H1 (cell line): ENCODE data around the gene ASB11. TPM values are rescaled to one million over a fixed set of nuclear protein-coding genes. Genes with fewer than 3 reads are reported as not detected.

Experiments
- CTCF ChIA-PET: fragments of 300-600 bp; sonication (Branson Sonifier 250); formaldehyde crosslinking; loops from one replicate; lab custom pipeline; 2021; ENCODE audit not compliant: partially characterized antibody; lab: Charles Lee
- POLR2A ChIA-PET: fragments of 300-600 bp; sonication (Branson Sonifier 250); formaldehyde crosslinking; loops from one replicate; lab custom pipeline; 2021; ENCODE audit warnings: inconsistent platforms; ENCODE audit not compliant: partially characterized antibody; lab: Charles Lee
- DNase-seq, 2 experiments: peaks; one replicate each; pipeline versions ENCODE4 v3.0.0 to v3.0.0-alpha.2; 2010 to 2022; ENCODE audit warnings: low spot score in 2 of 2, low read depth in 1 of 2, mixed read lengths in 1 of 2
- FAIRE-seq: peaks from 2 replicates; lab custom pipeline; 2011; peaks lifted over from hg19 to GRCh38; lab: Jason Lieb, UNC
- H2AFZ ChIP-seq: 2 replicates; pipeline ENCODE4 v1.8.1; 2012; ENCODE audit warnings: low read length, inconsistent platforms
- H2AK5ac ChIP-seq: 2 replicates; pipeline ENCODE4 v1.6.1; 2013; ENCODE audit warnings: low read depth, low read length
- H2BK120ac ChIP-seq: replicated peaks from 2 replicates; pipeline ENCODE3; 2013; ENCODE audit warnings: low read depth, low read length, inconsistent platforms
- H2BK12ac ChIP-seq: 2 replicates; pipeline ENCODE4 v1.6.1; 2013; ENCODE audit warnings: low read depth, low read length
- H2BK15ac ChIP-seq: 2 replicates; pipeline ENCODE4 v1.6.1; 2013; ENCODE audit warnings: low read length
- H2BK20ac ChIP-seq: 2 replicates; pipeline ENCODE4 v1.6.1; 2013; ENCODE audit warnings: low read length
- H2BK5ac ChIP-seq: 2 replicates; pipeline ENCODE4 v1.6.1; 2013; ENCODE audit warnings: low read depth, low read length
- H3K14ac ChIP-seq: 2 replicates; pipeline ENCODE4 v1.6.1; 2013; ENCODE audit warnings: inconsistent platforms; ENCODE audit not compliant: insufficient read length
- H3K18ac ChIP-seq: 2 replicates; pipeline ENCODE4 v1.6.1; 2013; ENCODE audit warnings: low read length; ENCODE audit errors: extremely low read depth
- H3K23ac ChIP-seq: 2 replicates; pipeline ENCODE4 v1.6.1; 2013; ENCODE audit warnings: inconsistent platforms; ENCODE audit not compliant: insufficient read length
- H3K23me2 ChIP-seq: 2 replicates; pipeline ENCODE4 v1.6.1; 2013; ENCODE audit warnings: low read depth, low read length
- H3K27ac ChIP-seq: 2 replicates; pipeline ENCODE4 v1.6.1; 2011; ENCODE audit warnings: low read depth, low read length, inconsistent platforms
- H3K27me3 ChIP-seq, 4 experiments: replicated peaks in 1 of 4; 1 replicate in 1 of 4; 2 replicates in 3 of 4; pipeline versions ENCODE4 v1.6.1 to v1.8.1; 2011 to 2013; ENCODE audit warnings: low read length in 3 of 4, mild to moderate bottlenecking in 3 of 4, inconsistent platforms in 2 of 4, mixed read lengths in 2 of 4, moderate library complexity in 1 of 4; ENCODE audit not compliant: control insufficient read depth in 3 of 4, insufficient read depth in 3 of 4; ENCODE audit errors: extremely low read depth in 1 of 4
- H3K36me3 ChIP-seq, 4 experiments: 2 replicates each; pipeline versions ENCODE4 v1.6.1 to v1.8.1; 2011 to 2013; ENCODE audit warnings: mild to moderate bottlenecking in 4 of 4, low read length in 3 of 4, moderate library complexity in 2 of 4, control low read depth in 1 of 4, inconsistent platforms in 1 of 4; ENCODE audit not compliant: insufficient read depth in 4 of 4, control insufficient read depth in 2 of 4
- H3K4ac ChIP-seq: replicated peaks from 2 replicates; pipeline ENCODE3; 2013; ENCODE audit warnings: low read length, low read depth, mixed read lengths, inconsistent platforms; ENCODE audit not compliant: insufficient read length
- H3K4me1 ChIP-seq, 4 experiments: replicated peaks in 1 of 4; 1 replicate in 1 of 4; 2 replicates in 3 of 4; pipeline versions ENCODE4 v1.6.1 to v1.8.1; 2011 to 2013; ENCODE audit warnings: low read length in 3 of 4, inconsistent platforms in 2 of 4, mixed read lengths in 1 of 4; ENCODE audit not compliant: insufficient read depth in 4 of 4, control insufficient read depth in 3 of 4
- H3K4me2 ChIP-seq, 2 experiments: 2 replicates each; pipeline versions ENCODE4 v1.6.1 to v1.8.1; 2011 to 2013; ENCODE audit warnings: low read depth in 2 of 2, low read length in 2 of 2, control low read depth in 1 of 2, inconsistent platforms in 1 of 2, mild to moderate bottlenecking in 1 of 2; ENCODE audit not compliant: insufficient read depth in 1 of 2
- H3K4me3 ChIP-seq, 4 experiments: fragments of 200-600, 300-600 bp in 1 of 4; sonication (generic), shearing (Covaris generic), sonication (Bioruptor Twin) in 1 of 4; 2 replicates each; pipeline versions ENCODE4 v1.5.1 to v1.8.1; 2011 to 2016; ENCODE audit warnings: low read length in 4 of 4, low read depth in 3 of 4, control low read depth in 2 of 4, inconsistent platforms in 2 of 4, mild to moderate bottlenecking in 2 of 4, mixed read lengths in 1 of 4, moderate library complexity in 1 of 4; ENCODE audit not compliant: insufficient read depth in 2 of 4; ENCODE audit errors: extremely low read depth in 1 of 4
- H3K56ac ChIP-seq: replicated peaks from 2 replicates; pipeline ENCODE3; 2013; ENCODE audit warnings: low read depth, mild to moderate bottlenecking, mixed read lengths, low read length, inconsistent platforms; ENCODE audit not compliant: insufficient read length
- H3K79me1 ChIP-seq: 2 replicates; pipeline ENCODE4 v1.6.1; 2013; ENCODE audit warnings: low read depth, low read length, control low read depth
- H3K79me2 ChIP-seq, 2 experiments: 2 replicates each; pipeline versions ENCODE4 v1.6.1 to v1.8.1; 2012 to 2013; ENCODE audit warnings: low read length in 2 of 2, mild to moderate bottlenecking in 2 of 2, inconsistent platforms in 1 of 2; ENCODE audit not compliant: insufficient read depth in 2 of 2, control insufficient read depth in 1 of 2
- H3K9ac ChIP-seq, 4 experiments: replicated peaks in 1 of 4; 1 replicate in 1 of 4; 2 replicates in 3 of 4; pipeline versions ENCODE4 v1.6.1 to v1.8.1; 2011 to 2013; ENCODE audit warnings: low read depth in 3 of 4, low read length in 3 of 4, control low read depth in 2 of 4, mild to moderate bottlenecking in 2 of 4, moderate library complexity in 2 of 4, inconsistent platforms in 1 of 4; ENCODE audit errors: extremely low read depth in 1 of 4
- H3K9me3 ChIP-seq, 2 experiments: 2 replicates each; pipeline versions ENCODE4 v1.6.1 to v1.8.1; 2012 to 2013; ENCODE audit warnings: mild to moderate bottlenecking in 2 of 2, moderate library complexity in 2 of 2, control low read depth in 1 of 2, inconsistent platforms in 1 of 2, low read depth in 1 of 2, low read length in 1 of 2, mixed read lengths in 1 of 2; ENCODE audit not compliant: insufficient read depth in 2 of 2
- H4K20me1 ChIP-seq, 2 experiments: replicated peaks in 1 of 2; 2 replicates each; pipeline versions ENCODE3 to v1.8.1; 2011 to 2013; ENCODE audit warnings: inconsistent platforms in 2 of 2, low read length in 2 of 2, mild to moderate bottlenecking in 1 of 2; ENCODE audit not compliant: insufficient read depth in 2 of 2, control insufficient read depth in 1 of 2
- H4K5ac ChIP-seq: 2 replicates; pipeline ENCODE4 v1.6.1; 2013; ENCODE audit warnings: low read length, low read depth, mixed read lengths, inconsistent platforms; ENCODE audit not compliant: insufficient read length
- H4K8ac ChIP-seq: 2 replicates; pipeline ENCODE4 v1.8.0; 2013; ENCODE audit warnings: mild to moderate bottlenecking, moderate library complexity, low read length, inconsistent platforms; ENCODE audit not compliant: insufficient read depth; ENCODE audit errors: extremely low read depth
- H4K91ac ChIP-seq: replicated peaks from 2 replicates; pipeline ENCODE3; 2013; ENCODE audit warnings: low read length, mixed read lengths, inconsistent platforms; ENCODE audit not compliant: insufficient read length
- HDAC2 ChIP-seq, 2 experiments: fragments of 300-600 bp in 1 of 2; sonication (generic) in 1 of 2; IDR thresholded peaks; 2 replicates each; pipeline ENCODE4 v1.6.1; 2011 to 2012; ENCODE audit warnings: low read depth in 2 of 2, low read length in 2 of 2, mild to moderate bottlenecking in 2 of 2, moderate library complexity in 2 of 2, borderline replicate concordance in 1 of 2, inconsistent platforms in 1 of 2
- KDM1A ChIP-seq: fragments of 200-600, 300-600 bp; sonication (generic); IDR thresholded peaks from 2 replicates; pipeline ENCODE4 v1.7.1; 2016; ENCODE audit warnings: mild to moderate bottlenecking, low read length, borderline replicate concordance
- MAFK ChIP-seq: IDR thresholded peaks from 2 replicates; pipeline ENCODE4 v1.6.1; 2012; ENCODE audit warnings: low read depth, mild to moderate bottlenecking, improper control_type of control experiment, low read length
- NANOG ChIP-seq: IDR thresholded peaks from 2 replicates; pipeline ENCODE4 v1.6.1; 2011; ENCODE audit warnings: low read length, low read depth, mild to moderate bottlenecking, inconsistent platforms; ENCODE audit not compliant: insufficient read depth, poor library complexity, severe bottlenecking
- SAP30 ChIP-seq: fragments of 300-600 bp; sonication (generic); IDR thresholded peaks from 2 replicates; pipeline ENCODE4 v1.7.1; 2012; ENCODE audit warnings: low read length, moderate library complexity, mild to moderate bottlenecking, inconsistent platforms; ENCODE audit not compliant: insufficient read depth, insufficient replicate concordance
- SIN3A ChIP-seq, 2 experiments: IDR thresholded peaks in 1 of 2; conservative IDR thresholded peaks in 1 of 2; 2 replicates each; pipeline ENCODE4 v1.6.1; 2011 to 2012; ENCODE audit warnings: low read length in 2 of 2, improper control_type of control experiment in 1 of 2, low read depth in 1 of 2, mild to moderate bottlenecking in 1 of 2
- SP4 ChIP-seq: IDR thresholded peaks from 2 replicates; pipeline ENCODE4 v1.6.1; 2012; ENCODE audit warnings: low read length, inconsistent platforms
- TAF1 ChIP-seq: IDR thresholded peaks from 2 replicates; pipeline ENCODE4 v1.6.1; 2011; ENCODE audit warnings: mild to moderate bottlenecking, low read depth, low read length
- ZNF274 ChIP-seq: IDR thresholded peaks from 2 replicates; pipeline ENCODE4 v1.7.0; 2012; ENCODE audit warnings: low read length, borderline replicate concordance; ENCODE audit errors: extremely low read depth
- polyA plus RNA-seq, 7 experiments: library from polyadenylated mRNA; depleted of rRNA in 3 of 7; stranded (reverse) in 5 of 7; unstranded in 2 of 7; fragments of >200 nt in 5 of 7; fragments of 200-250 nt in 2 of 7; gene quantifications; 1 replicate in 5 of 7; 2 replicates in 1 of 7; 4 replicates in 1 of 7; pipeline versions ENCODE4 v1.2.1 to v1.2.3, GENCODE V29; 2011 to 2013; ENCODE audit warnings: missing spikeins in 2 of 7, mixed read lengths in 2 of 7
- total RNA-seq: library from RNA; stranded (reverse); fragmentation: NEBNext Ultra II Directional; extraction: Animal tissue kit (Norgen Biotek cat#: 25700); gene quantifications from 2 replicates; pipeline ENCODE4 v1.2.1, GENCODE V29; 2021

Gene ASB11
- total and polyA plus RNA-seq, 2 of the 8 experiments (the other 6 are each of a cell fraction or from before 2014, with no cell fraction given), result not detected

GRCh38 chrX:15254852-15255251 lies 60.6 kb downstream of the ASB11 start:
- no peak overlapping the region for H3K14ac ChIP-seq
- H3K79me1 ChIP-seq, result no peaks in the 10 kb centered on the region
- H2AFZ ChIP-seq, result no peak overlapping the region
- no peak overlapping the region for H3K23ac ChIP-seq
- ChIA-PET POLR2A (no interaction called here), CTCF (interaction anchor here (0.7 kb wide), 1 partner anchor 1030 kb away, joined by 3 read pairs; no protein-coding TSS in a partner anchor)
- no peaks in the 10 kb centered on the region for H4K20me1 ChIP-seq
- H3K27ac ChIP-seq, result no peak overlapping the region
- no peak overlapping the region for H3K56ac ChIP-seq
- no peak for FAIRE-seq
- H2BK120ac ChIP-seq, result no peak overlapping the region
- no peak overlapping the region for H4K8ac ChIP-seq
- no peak overlapping the region for H3K9ac ChIP-seq
- H3K36me3 ChIP-seq, result no peaks in the 10 kb centered on the region
- no peak overlapping the region for H3K4me3 ChIP-seq
- no peak overlapping the region for H2BK15ac ChIP-seq
- TF ChIP-seq SP4 (no peak), NANOG (no peak), SIN3A (conservative IDR thresholded peaks at IDR 0.05 in 1 of 2, IDR thresholded peaks at IDR 0.05 in 1 of 2; ENCODE audit: low read depth in 1 of 2, low read length in 2 of 2) (no peak), SAP30 (no peak), MAFK (no peak), TAF1 (no peak), HDAC2 (IDR thresholded peaks at IDR 0.05; ENCODE audit: borderline replicate concordance in 1 of 2, low read depth in 2 of 2, low read length in 2 of 2) (no peak), KDM1A (no peak), ZNF274 (no peak)
- TF ChIP-seq, all 59 proteins: peak for 0
- no peak overlapping the region for H2BK12ac ChIP-seq
- DNase-seq, result no peak
- H3K4ac ChIP-seq, result no peak overlapping the region
- no peaks in the 10 kb centered on the region for H3K79me2 ChIP-seq
- H3K4me2 ChIP-seq, result no peak overlapping the region
- no peak overlapping the region for H2BK5ac ChIP-seq
- H2AK5ac ChIP-seq, result no peak overlapping the region
- H3K18ac ChIP-seq, result no peak overlapping the region
- no peaks in the 10 kb centered on the region for H3K23me2 ChIP-seq
- no peak overlapping the region for H2BK20ac ChIP-seq
- no peaks in the 10 kb centered on the region for H3K9me3 ChIP-seq
- no peaks in the 10 kb centered on the region for H3K4me1 ChIP-seq
- no peak overlapping the region for H4K5ac ChIP-seq
- no peak overlapping the region for H4K91ac ChIP-seq
- H3K27me3 ChIP-seq, result no peaks in the 10 kb centered on the region
